H1 (cell line): ENCODE data around the gene PRKCD. TPM values are rescaled to one million over a fixed set of nuclear protein-coding genes. Genes with fewer than 3 reads are reported as not detected.
A peak's percentile ranks its signal among the peaks of the same experiment; 100 is the strongest.

Source experiments
- ATF2 ChIP-seq: IDR thresholded peaks from 2 replicates; pipeline ENCODE4 v1.6.1; 2012; ENCODE audit warnings: low read length, inconsistent platforms
- BACH1 ChIP-seq: IDR thresholded peaks from 2 replicates; pipeline ENCODE4 v1.6.1; 2012; ENCODE audit warnings: low read length, improper control_type of control experiment
- BRCA1 ChIP-seq: IDR thresholded peaks from 2 replicates; pipeline ENCODE4 v1.6.1; 2012; ENCODE audit warnings: low read depth, low read length, improper control_type of control experiment
- CHD2 ChIP-seq: IDR thresholded peaks from 2 replicates; pipeline ENCODE4 v1.6.1; 2012; ENCODE audit warnings: low read length, improper control_type of control experiment
- CREB1 ChIP-seq: IDR thresholded peaks from 2 replicates; pipeline ENCODE4 v1.6.1; 2012; ENCODE audit warnings: inconsistent platforms
- E2F6 ChIP-seq: IDR thresholded peaks from 2 replicates; pipeline ENCODE4 v1.6.1; 2012; ENCODE audit warnings: inconsistent platforms
- EZH2 ChIP-seq: fragments of 200-600 bp; sonication (generic); IDR thresholded peaks from 2 replicates; pipeline ENCODE4 v1.7.1; 2012; ENCODE audit warnings: low read depth, mild to moderate bottlenecking, moderate library complexity, low read length, inconsistent platforms; ENCODE audit not compliant: severe bottlenecking
- GTF2F1 ChIP-seq: IDR thresholded peaks from 2 replicates; pipeline ENCODE4 v1.6.1; 2012; ENCODE audit warnings: low read depth, low read length, improper control_type of control experiment, borderline replicate concordance
- HDAC6 ChIP-seq: IDR thresholded peaks from one replicate; pipeline ENCODE4 v1.7.1; 2012; ENCODE audit warnings: low read depth, mild to moderate bottlenecking, inconsistent platforms, low read length, moderate library complexity
- KDM4A ChIP-seq: IDR thresholded peaks from one replicate; pipeline ENCODE4 v1.7.1; 2012; ENCODE audit warnings: low read depth, mild to moderate bottlenecking, moderate library complexity, low read length, inconsistent platforms; ENCODE audit not compliant: severe bottlenecking
- MAFK ChIP-seq: IDR thresholded peaks from 2 replicates; pipeline ENCODE4 v1.6.1; 2012; ENCODE audit warnings: low read depth, mild to moderate bottlenecking, improper control_type of control experiment, low read length
- NANOG ChIP-seq: IDR thresholded peaks from 2 replicates; pipeline ENCODE4 v1.6.1; 2011; ENCODE audit warnings: low read length, low read depth, mild to moderate bottlenecking, inconsistent platforms; ENCODE audit not compliant: insufficient read depth, poor library complexity, severe bottlenecking
- POU5F1 ChIP-seq: IDR thresholded peaks from 2 replicates; pipeline ENCODE4 v1.6.1; 2011; ENCODE audit warnings: low read depth, mild to moderate bottlenecking, low read length, moderate library complexity
- RAD21 ChIP-seq, 2 experiments: IDR thresholded peaks in 1 of 2; conservative IDR thresholded peaks in 1 of 2; 2 replicates each; pipeline ENCODE4 v1.6.1; 2011; ENCODE audit warnings: low read depth in 2 of 2, low read length in 2 of 2, improper control_type of control experiment in 1 of 2, inconsistent platforms in 1 of 2, mild to moderate bottlenecking in 1 of 2, moderate library complexity in 1 of 2
- RNF2 ChIP-seq: fragments of 200-900, 300-1000 bp; sonication (generic); IDR thresholded peaks from 2 replicates; pipeline ENCODE4 v1.7.1; 2016; ENCODE audit warnings: borderline replicate concordance, low read depth, mild to moderate bottlenecking, antibody characterized with exemption, low read length; ENCODE audit not compliant: poor library complexity, severe bottlenecking; ENCODE audit errors: missing control alignments
- RXRA ChIP-seq: IDR thresholded peaks from 2 replicates; pipeline ENCODE4 v1.6.1; 2011; ENCODE audit warnings: low read depth, mild to moderate bottlenecking, low read length, moderate library complexity; ENCODE audit not compliant: insufficient read depth
- SIX5 ChIP-seq: IDR thresholded peaks from 2 replicates; pipeline ENCODE4 v1.6.1; 2011; ENCODE audit warnings: mild to moderate bottlenecking, low read depth, low read length
- SRF ChIP-seq: IDR thresholded peaks from 2 replicates; pipeline ENCODE4 v1.6.1; 2011; ENCODE audit warnings: mild to moderate bottlenecking, low read depth, low read length, moderate library complexity
- TCF12 ChIP-seq: IDR thresholded peaks from 2 replicates; pipeline ENCODE4 v1.6.1; 2011; ENCODE audit warnings: low read depth, mild to moderate bottlenecking, low read length
- USF2 ChIP-seq: IDR thresholded peaks from 2 replicates; pipeline ENCODE4 v1.6.1; 2011; ENCODE audit warnings: low read length, improper control_type of control experiment
- polyA plus RNA-seq, 7 experiments: library from polyadenylated mRNA; depleted of rRNA in 3 of 7; stranded (reverse) in 5 of 7; unstranded in 2 of 7; fragments of >200 nt in 5 of 7; fragments of 200-250 nt in 2 of 7; gene quantifications; 1 replicate in 5 of 7; 2 replicates in 1 of 7; 4 replicates in 1 of 7; pipeline versions ENCODE4 v1.2.1 to v1.2.3, GENCODE V29; 2011 to 2013; ENCODE audit warnings: missing spikeins in 2 of 7, mixed read lengths in 2 of 7
- total RNA-seq: library from RNA; stranded (reverse); fragmentation: NEBNext Ultra II Directional; extraction: Animal tissue kit (Norgen Biotek cat#: 25700); gene quantifications from 2 replicates; pipeline ENCODE4 v1.2.1, GENCODE V29; 2021
- TF ChIP-seq, protein P1 (sequence below): IDR thresholded peaks from 2 replicates; pipeline ENCODE4 v1.6.1; 2012; ENCODE audit warnings: inconsistent platforms

PRKCD gene
- total and polyA plus RNA-seq, 2 of the 8 experiments (the other 6 are each of a cell fraction or from before 2014, with no cell fraction given): 22.6 to 23.9 TPM

DNA sequence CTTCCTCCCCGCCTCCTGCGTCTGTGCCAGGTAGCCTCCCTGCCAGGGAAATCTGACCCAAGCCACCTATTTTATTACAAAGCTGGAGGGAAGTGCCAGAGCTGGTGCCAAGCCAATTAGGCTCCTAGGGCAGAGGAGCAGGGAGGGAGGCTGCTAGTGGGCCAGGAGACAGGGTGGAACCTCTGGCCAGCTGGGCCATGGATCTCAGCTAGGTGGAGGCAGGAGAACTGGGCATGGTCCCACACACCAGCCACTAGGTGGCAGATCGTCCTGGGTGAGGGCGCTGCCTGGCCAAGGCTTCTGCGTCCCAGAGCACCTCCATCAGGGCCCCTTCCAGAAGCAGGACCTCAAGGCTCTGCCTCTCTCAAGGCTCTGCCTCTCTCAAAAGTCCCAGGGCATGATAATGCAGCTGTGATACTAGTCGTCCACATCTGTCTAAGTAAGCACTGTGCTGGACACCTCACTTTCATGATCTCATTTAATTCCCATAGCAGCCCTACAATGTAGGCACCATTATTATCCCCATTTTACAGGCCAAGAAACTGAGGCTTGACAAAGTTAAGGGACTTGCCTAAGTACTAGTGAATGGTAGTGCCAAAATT lies 26.3 kb upstream of the PRKCD start (continued):
- peak; percentile 83 to 87 for TF ChIP-seq RAD21 (IDR thresholded peaks at IDR 0.05 in 1 of 2, conservative IDR thresholded peaks at IDR 0.05 in 1 of 2; ENCODE audit: low read depth in 2 of 2, low read length in 2 of 2)
- TF ChIP-seq SRF: no peak
- TF ChIP-seq E2F6: no peak
- no peak for TF ChIP-seq ATF2
- TF ChIP-seq CHD2: no peak
- no peak for TF ChIP-seq TCF12
- TF ChIP-seq, protein P1, sequence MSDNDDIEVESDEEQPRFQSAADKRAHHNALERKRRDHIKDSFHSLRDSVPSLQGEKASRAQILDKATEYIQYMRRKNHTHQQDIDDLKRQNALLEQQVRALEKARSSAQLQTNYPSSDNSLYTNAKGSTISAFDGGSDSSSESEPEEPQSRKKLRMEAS: peak; percentile 54
- no peak for TF ChIP-seq MAFK
- TF ChIP-seq RXRA: no peak
- TF ChIP-seq USF2: no peak
- TF ChIP-seq RNF2: no peak
- no peak for TF ChIP-seq BACH1
- TF ChIP-seq POU5F1: no peak
- no peak for TF ChIP-seq HDAC6
- peak; percentile 41; the same call in 1 of the 2 replicates for TF ChIP-seq CREB1
- TF ChIP-seq BRCA1: no peak
- TF ChIP-seq SIX5: no peak
- TF ChIP-seq KDM4A: no peak
- TF ChIP-seq NANOG: no peak
- TF ChIP-seq EZH2: no peak
- no peak for TF ChIP-seq GTF2F1
